ENCODE measurements around the gene CLCN3. TPM values are rescaled to one million over a fixed set of nuclear protein-coding genes. Genes with fewer than 3 reads are reported as not detected.
A peak's percentile ranks its signal among the peaks of the same experiment; 100 is the strongest.

CLCN3 gene
- total and polyA plus RNA-seq, 10 of the 15 experiments (the other 5 are each of a cell fraction or from before 2014, with no cell fraction given): 4.0 to 22.8 (median 11.8) TPM

- DNase-seq (ENCODE audit: low read depth, low spot score): no peak
- Histone ChIP-seq H2AFZ (ENCODE audit: control insufficient read depth, low read depth, low read length) (no peak overlapping the region), H3K36me3 (ENCODE audit: control insufficient read depth in 2 of 2, insufficient read depth in 2 of 2, low read length in 1 of 2) (peaks cover 0 to 6% of the 10 kb centered on the region in 2 experiments; a peak in 3 of 4 replicates), H3K4me2 (ENCODE audit: control insufficient read depth, insufficient read depth) (no peak overlapping the region), H3K27ac (ENCODE audit: control insufficient read depth, insufficient read depth) (no peak overlapping the region), H3K9ac (ENCODE audit: control insufficient read depth, insufficient read depth, low read length) (no peak overlapping the region), H3K4me3 (no peak overlapping the region), H3K4me1 (ENCODE audit: control insufficient read depth, insufficient read depth, low read length) (no peaks in the 10 kb centered on the region), H3K79me2 (ENCODE audit: control insufficient read depth, insufficient read depth, low read length) (peaks cover 13% of the 10 kb centered on the region), H3K9me3 (replicated peaks; ENCODE audit: control insufficient read depth, insufficient read depth, low read length) (no peaks in the 10 kb centered on the region; the same call in 2 of the 3 replicates), H4K20me1 (ENCODE audit: control insufficient read depth, insufficient read depth) (no peaks in the 10 kb centered on the region), H3K27me3 (replicated peaks in 1 of 2; ENCODE audit: control insufficient read depth in 2 of 2, insufficient read depth in 2 of 2, low read length in 1 of 2) (no peaks in the 10 kb centered on the region)
- intact Hi-C loops (cut with micrococcal nuclease; ENCODE audit: unreplicated experiment) (no loop called here), in situ Hi-C loops (cut with MboI) (no loop called here)
- ChIA-PET CTCF (interaction anchor here (0.8 to 1.6 kb wide), 2 partner anchors 11 to 31 kb away, joined by 3 to 9 read pairs; no protein-coding TSS in a partner anchor), RAD21 (ENCODE audit: unreplicated experiment) (no interaction called here), POLR2A (interaction anchor here (0.8 to 0.9 kb wide), 2 partner anchors 41 to 81 kb away, joined by 3 read pairs; partner anchors contain the start of gene NEK1), SMC1A (ENCODE audit: uncharacterized antibody, unreplicated experiment) (interaction anchor here (1.1 to 1.6 kb wide), 3 partner anchors 9 to 39 kb away, joined by 3 to 6 read pairs (median 5); no protein-coding TSS in a partner anchor)
- BruUV-seq (replicated peaks): no TSS peak
- no peak for TF ChIP-seq KLF5 (IDR thresholded peaks at IDR 0.05; ENCODE audit: partially characterized antibody)
- no peak for TF ChIP-seq BCLAF1 (IDR thresholded peaks at IDR 0.05)
- TF ChIP-seq NR2C2 (IDR thresholded peaks at IDR 0.05; ENCODE audit: borderline replicate concordance, control insufficient read depth, insufficient read length, low read depth): no peak
- no peak for TF ChIP-seq NFYB (IDR thresholded peaks at IDR 0.05; ENCODE audit: insufficient read depth, low read depth, low read length)
- no peak for TF ChIP-seq SUZ12 (IDR thresholded peaks at IDR 0.05; ENCODE audit: unreplicated experiment)
- TF ChIP-seq E2F8 (IDR thresholded peaks at IDR 0.05; ENCODE audit: low read depth, partially characterized antibody): no peak
- TF ChIP-seq JUND (IDR thresholded peaks at IDR 0.05; ENCODE audit: low read depth, low read length): no peak
- no peak for TF ChIP-seq ZBTB33 (IDR thresholded peaks at IDR 0.05)
- TF ChIP-seq YY1 (IDR thresholded peaks at IDR 0.05; ENCODE audit: low read depth, low read length): no peak
- no peak for TF ChIP-seq ASH2L (IDR thresholded peaks at IDR 0.05; ENCODE audit: borderline replicate concordance, low read depth)
- TF ChIP-seq ZNF687 (IDR thresholded peaks at IDR 0.05): no peak
- no peak for TF ChIP-seq ATF7 (IDR thresholded peaks at IDR 0.05; ENCODE audit: low read depth)
- FAIRE-seq: peak; percentile 71
- no peak; the same call in 2 of the 3 replicates for ATAC-seq
These were observed 32.2 kb downstream of the CLCN3 start for GRCh38 chr4:169652535-169652934.
